Measurements from ENCODE around the gene EIF1.
"Not testable (repeated sequence)": the region's sequence is repeated elsewhere in the genome, so short reads cannot be mapped to it uniquely, and the experiment has no call there.

The EIF1 gene

GRCh38 chr17:41656249-41657023 lies 32.2 kb upstream of the EIF1 start:
- no peak for DNase-seq

- no peak for DNase-seq
These were observed 31.4 kb upstream of the EIF1 start for GRCh38 chr17:41657176-41657754.

- no peak for DNase-seq
These were observed 30.7 kb upstream of the EIF1 start for GRCh38 chr17:41657936-41658335.

- DNase-seq = no peak
These were observed 29.8 kb upstream of the EIF1 start for GRCh38 chr17:41658846-41659245.

GRCh38 chr17:41659427-41660212 lies 29.1 kb upstream of the EIF1 start:
- DNase-seq = no peak

- DNase-seq = no peak
These were observed 28.4 kb upstream of the EIF1 start for GRCh38 chr17:41660221-41660711.

- DNase-seq = no peak
These were observed 25.1 kb upstream of the EIF1 start for GRCh38 chr17:41663451-41664171.

GRCh38 chr17:41664172-41664457 lies 24.6 kb upstream of the EIF1 start:
- no peak for DNase-seq

GRCh38 chr17:41664587-41665565 lies 23.8 kb upstream of the EIF1 start:
- DNase-seq = no peak

GRCh38 chr17:41665566-41666236 lies 23.0 kb upstream of the EIF1 start:
- peak; percentile 83 for DNase-seq

GRCh38 chr17:41666237-41666641 lies 22.4 kb upstream of the EIF1 start:
- peak; percentile 83 for DNase-seq

GRCh38 chr17:41666708-41667279 lies 21.9 kb upstream of the EIF1 start:
- peak; percentile 53 for DNase-seq

- DNase-seq = no peak
These were observed 21.2 kb upstream of the EIF1 start for GRCh38 chr17:41667280-41668041.

GRCh38 chr17:41672153-41672552 lies 16.5 kb upstream of the EIF1 start:
- DNase-seq = no peak

- not testable (repeated sequence) for DNase-seq
These were observed 13.3 kb upstream of the EIF1 start for GRCh38 chr17:41675157-41676057.

- no peak for DNase-seq
These were observed 12.6 kb upstream of the EIF1 start for GRCh38 chr17:41676058-41676419.

GRCh38 chr17:41678411-41678906 lies 10.2 kb upstream of the EIF1 start:
- no peak for DNase-seq

GRCh38 chr17:41678907-41679739 lies 9.6 kb upstream of the EIF1 start:
- no peak for DNase-seq

Data from NCI-H2227 treated with DMSO at 0.1 percent for 48 hours (cell line).